Measurements from ENCODE around the gene B4GALNT1. TPM values are rescaled to one million over a fixed set of nuclear protein-coding genes. Genes with fewer than 3 reads are reported as not detected.

The B4GALNT1 gene
- total RNA-seq, 1 experiment from 2014 or later = 31.3 TPM

Other genes starting within 250 kb of the B4GALNT1 start
- gene R3HDM2, start 202.2 kb downstream of the B4GALNT1 start, total RNA-seq (2021; ENCODE audit: unreplicated experiment) = 45.4 TPM
- 0.20 TPM for gene INHBC, start 198.4 kb downstream of the B4GALNT1 start, total RNA-seq (2021; ENCODE audit: unreplicated experiment)
- gene INHBE, start 177.9 kb downstream of the B4GALNT1 start, total RNA-seq (2021; ENCODE audit: unreplicated experiment) = 0.89 TPM
- gene GLI1, start 173.4 kb downstream of the B4GALNT1 start, total RNA-seq (2021; ENCODE audit: unreplicated experiment) = 6.4 TPM
- gene ARHGAP9, start 153.3 kb downstream of the B4GALNT1 start, total RNA-seq (2021; ENCODE audit: unreplicated experiment) = 0.84 TPM
- gene MARS1, start 145.1 kb downstream of the B4GALNT1 start, total RNA-seq (2021; ENCODE audit: unreplicated experiment) = 344 TPM
- 84.7 TPM for gene DDIT3, start 112.7 kb downstream of the B4GALNT1 start, total RNA-seq (2021; ENCODE audit: unreplicated experiment)
- 70.1 TPM for gene MBD6, start 110.4 kb downstream of the B4GALNT1 start, total RNA-seq (2021; ENCODE audit: unreplicated experiment)
- 95.9 TPM for gene DCTN2, start 86.0 kb downstream of the B4GALNT1 start, total RNA-seq (2021; ENCODE audit: unreplicated experiment)
- gene KIF5A, start 83.2 kb downstream of the B4GALNT1 start, total RNA-seq (2021; ENCODE audit: unreplicated experiment) = 5.2 TPM
- 38.4 TPM for gene PIP4K2C, start 42.0 kb downstream of the B4GALNT1 start, total RNA-seq (2021; ENCODE audit: unreplicated experiment)
- 0.37 TPM for gene DTX3, start 28.4 kb downstream of the B4GALNT1 start, total RNA-seq (2021; ENCODE audit: unreplicated experiment)
- gene ARHGEF25, start 21.8 kb downstream of the B4GALNT1 start, total RNA-seq (2021; ENCODE audit: unreplicated experiment) = 3.6 TPM
- gene OS9, start 60.9 kb upstream of the B4GALNT1 start, total RNA-seq (2021; ENCODE audit: unreplicated experiment) = 98.4 TPM
- 15.8 TPM for gene AGAP2, start 105.5 kb upstream of the B4GALNT1 start, total RNA-seq (2021; ENCODE audit: unreplicated experiment)
- 14.9 TPM for gene TSPAN31, start 111.8 kb upstream of the B4GALNT1 start, total RNA-seq (2021; ENCODE audit: unreplicated experiment)
- 206 TPM for gene CDK4, start 119.1 kb upstream of the B4GALNT1 start, total RNA-seq (2021; ENCODE audit: unreplicated experiment)
- 21.8 TPM for gene MARCHF9, start 121.9 kb upstream of the B4GALNT1 start, total RNA-seq (2021; ENCODE audit: unreplicated experiment)
- 11.6 TPM for gene CYP27B1, start 133.9 kb upstream of the B4GALNT1 start, total RNA-seq (2021; ENCODE audit: unreplicated experiment)
- 56.6 TPM for gene METTL1, start 138.9 kb upstream of the B4GALNT1 start, total RNA-seq (2021; ENCODE audit: unreplicated experiment)
- 5.0 TPM for gene EEF1AKMT3, start 139.4 kb upstream of the B4GALNT1 start, total RNA-seq (2021; ENCODE audit: unreplicated experiment)
- gene TSFM, start 149.6 kb upstream of the B4GALNT1 start, total RNA-seq (2021; ENCODE audit: unreplicated experiment) = 53.2 TPM
- gene AVIL, start 185.5 kb upstream of the B4GALNT1 start, total RNA-seq (2021; ENCODE audit: unreplicated experiment) = 1.1 TPM
- 82.7 TPM for gene CTDSP2, start 213.5 kb upstream of the B4GALNT1 start, total RNA-seq (2021; ENCODE audit: unreplicated experiment)

All from HCT116 (cell line).